ENCODE results near the gene CDKL1.
"Not testable (repeated sequence)": the region's sequence is repeated elsewhere in the genome, so short reads cannot be mapped to it uniquely, and the experiment has no call there.

Gene CDKL1

GRCh38 chr14:50366115-50366514, 30.6 kb downstream of the CDKL1 start:
- Histone ChIP-seq H3K27me3 (ENCODE audit: control insufficient read depth in 1 of 2, insufficient read depth in 1 of 2, low read length in 2 of 2) (no peaks in the 10 kb centered on the region), H3K9me3 (ENCODE audit: control insufficient read depth, low read length) (no peaks in the 10 kb centered on the region), H3K14ac (ENCODE audit: low read length in 2 of 2) (no peak overlapping the region), H3K27ac (ENCODE audit: low read length, poor library complexity, severe bottlenecking) (no peak overlapping the region), H3K23ac (ENCODE audit: low read length in 2 of 2) (no peak overlapping the region), H3K79me1 (replicated peaks; ENCODE audit: low read length, poor library complexity, severe bottlenecking) (no peaks in the 10 kb centered on the region), H2BK5ac (ENCODE audit: low read depth, low read length, poor library complexity, severe bottlenecking) (no peak overlapping the region), H2AFZ (ENCODE audit: low read depth, low read length) (no peak overlapping the region), H4K91ac (ENCODE audit: low read length) (no peak overlapping the region), H3K36me3 (ENCODE audit: control insufficient read depth in 1 of 2, insufficient read depth in 2 of 2, low read depth in 1 of 2, low read length in 2 of 2) (peaks cover 0 to 3% of the 10 kb centered on the region in 2 experiments), H3K4me3 (ENCODE audit: insufficient read depth in 1 of 2, low read depth in 1 of 2, low read length in 2 of 2) (no peak overlapping the region), H2AK5ac (ENCODE audit: low read length, severe bottlenecking) (no peak overlapping the region), H3K4me1 (ENCODE audit: control insufficient read depth, insufficient read depth, low read depth, low read length) (peaks cover 2% of the 10 kb centered on the region), H2BK120ac (ENCODE audit: low read depth, low read length) (no peak overlapping the region), H2BK12ac (ENCODE audit: low read length in 2 of 2) (no peak overlapping the region), H3K9ac (ENCODE audit: low read length) (no peak overlapping the region), H4K8ac (ENCODE audit: low read length) (no peak overlapping the region), H3K4ac (ENCODE audit: low read depth in 1 of 2, low read length in 2 of 2) (no peak overlapping the region), H2BK15ac (ENCODE audit: low read depth, poor library complexity, severe bottlenecking) (no peak overlapping the region), H3K18ac (ENCODE audit: low read depth in 1 of 2, low read length in 2 of 2) (peak overlapping the region in 1 of 2 experiments; percentile 2), H3K4me2 (ENCODE audit: low read length, poor library complexity, severe bottlenecking) (no peak overlapping the region)
- no peak for DNase-seq
- 89% methylated on average over 3 of the region's 3 CpGs for WGBS

GRCh38 chr14:50365572-50365971, 31.1 kb downstream of the CDKL1 start:
- H2BK120ac ChIP-seq (ENCODE audit: low read depth, low read length); H2BK12ac ChIP-seq (ENCODE audit: low read length in 2 of 2); H2AFZ ChIP-seq (ENCODE audit: low read depth, low read length); H3K9ac ChIP-seq (ENCODE audit: low read length); H3K9me3 ChIP-seq (ENCODE audit: control insufficient read depth, low read length); H3K27ac ChIP-seq (ENCODE audit: low read length, poor library complexity, severe bottlenecking); H2BK5ac ChIP-seq (ENCODE audit: low read depth, low read length, poor library complexity, severe bottlenecking); H3K4me2 ChIP-seq (ENCODE audit: low read length, poor library complexity, severe bottlenecking); H3K4me3 ChIP-seq (ENCODE audit: insufficient read depth in 1 of 2, low read depth in 1 of 2, low read length in 2 of 2); H3K4me1 ChIP-seq (ENCODE audit: control insufficient read depth, insufficient read depth, low read depth, low read length); H3K79me1 ChIP-seq (replicated peaks; ENCODE audit: low read length, poor library complexity, severe bottlenecking); DNase-seq; H3K14ac ChIP-seq (ENCODE audit: low read length in 2 of 2); H4K8ac ChIP-seq (ENCODE audit: low read length); H3K23ac ChIP-seq (ENCODE audit: low read length in 2 of 2); H3K36me3 ChIP-seq (ENCODE audit: control insufficient read depth in 1 of 2, insufficient read depth in 2 of 2, low read depth in 1 of 2, low read length in 2 of 2); H3K18ac ChIP-seq (ENCODE audit: low read depth in 1 of 2, low read length in 2 of 2); H3K27me3 ChIP-seq (ENCODE audit: control insufficient read depth in 1 of 2, insufficient read depth in 1 of 2, low read length in 2 of 2); H2AK5ac ChIP-seq (ENCODE audit: low read length, severe bottlenecking); H4K91ac ChIP-seq (ENCODE audit: low read length); H3K4ac ChIP-seq (ENCODE audit: low read depth in 1 of 2, low read length in 2 of 2); H2BK15ac ChIP-seq (ENCODE audit: low read depth, poor library complexity, severe bottlenecking): not testable (repeated sequence)
- 97% methylated on average over 6 of the region's 7 CpGs for WGBS

DNA sequence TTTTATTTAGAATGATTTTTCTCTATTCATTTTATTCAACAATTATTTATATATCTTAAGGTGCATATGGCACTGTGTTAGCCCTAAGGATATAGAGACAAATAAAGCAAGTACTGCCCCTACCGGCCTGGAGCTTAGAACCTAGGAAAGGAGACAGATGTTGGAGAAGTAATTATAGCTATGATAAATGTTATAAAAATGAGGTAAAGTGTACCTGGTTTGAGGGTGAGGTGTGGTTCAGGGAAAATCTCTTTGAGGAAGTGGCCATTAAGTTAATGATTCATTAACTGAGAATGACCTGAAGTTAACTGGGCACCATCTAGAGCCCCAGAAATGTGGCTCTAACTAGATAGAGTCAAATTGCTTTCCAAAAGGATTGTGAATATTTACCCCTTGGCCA, 31.9 kb downstream of the CDKL1 start:
- Histone ChIP-seq H2BK12ac (ENCODE audit: low read length in 2 of 2) (no peak overlapping the region), H3K27me3 (ENCODE audit: control insufficient read depth in 1 of 2, insufficient read depth in 1 of 2, low read length in 2 of 2) (no peaks in the 10 kb centered on the region), H3K18ac (ENCODE audit: low read depth in 1 of 2, low read length in 2 of 2) (no peak overlapping the region), H2BK15ac (ENCODE audit: low read depth, poor library complexity, severe bottlenecking) (no peak overlapping the region), H3K36me3 (ENCODE audit: control insufficient read depth in 1 of 2, insufficient read depth in 2 of 2, low read depth in 1 of 2, low read length in 2 of 2) (peaks cover 0 to 3% of the 10 kb centered on the region in 2 experiments), H3K4ac (ENCODE audit: low read depth in 1 of 2, low read length in 2 of 2) (no peak overlapping the region), H3K27ac (ENCODE audit: low read length, poor library complexity, severe bottlenecking) (no peak overlapping the region), H2AFZ (ENCODE audit: low read depth, low read length) (no peak overlapping the region), H3K79me1 (replicated peaks; ENCODE audit: low read length, poor library complexity, severe bottlenecking) (no peaks in the 10 kb centered on the region), H2BK120ac (ENCODE audit: low read depth, low read length) (no peak overlapping the region), H3K4me1 (ENCODE audit: control insufficient read depth, insufficient read depth, low read depth, low read length) (peaks cover 2% of the 10 kb centered on the region), H2BK5ac (ENCODE audit: low read depth, low read length, poor library complexity, severe bottlenecking) (no peak overlapping the region), H3K4me3 (ENCODE audit: insufficient read depth in 1 of 2, low read depth in 1 of 2, low read length in 2 of 2) (no peak overlapping the region), H4K8ac (ENCODE audit: low read length) (no peak overlapping the region), H4K91ac (ENCODE audit: low read length) (no peak overlapping the region), H3K14ac (ENCODE audit: low read length in 2 of 2) (no peak overlapping the region), H3K4me2 (ENCODE audit: low read length, poor library complexity, severe bottlenecking) (no peak overlapping the region), H3K9ac (ENCODE audit: low read length) (no peak overlapping the region), H3K23ac (ENCODE audit: low read length in 2 of 2) (no peak overlapping the region), H3K9me3 (ENCODE audit: control insufficient read depth, low read length) (no peaks in the 10 kb centered on the region), H2AK5ac (ENCODE audit: low read length, severe bottlenecking) (no peak overlapping the region)
- 98% methylated on average over 1 of the region's 1 CpG for WGBS
- no peak for DNase-seq

DNA sequence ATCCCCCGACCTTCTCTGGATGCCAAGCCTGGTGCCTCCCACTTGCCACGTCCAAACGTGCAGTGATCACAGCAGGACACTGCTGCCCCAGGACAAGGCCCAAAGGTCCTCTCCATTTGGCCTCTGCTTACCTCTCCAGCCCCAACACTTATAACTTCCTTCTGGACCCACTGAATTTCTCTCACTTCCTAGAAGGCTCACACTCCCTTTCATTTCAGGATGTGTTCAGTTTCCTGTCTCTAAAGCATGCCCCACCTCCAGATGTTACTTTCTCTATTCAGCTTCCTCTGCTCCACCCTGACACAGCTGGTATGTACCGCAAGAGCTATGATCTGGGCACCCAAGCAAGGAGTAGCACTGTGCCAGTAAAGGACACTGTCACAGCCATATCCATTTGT, 33.0 kb downstream of the CDKL1 start:
- peak overlapping the region; percentile 2 for H3K27ac ChIP-seq (ENCODE audit: low read length, poor library complexity, severe bottlenecking)
- H2AFZ ChIP-seq (ENCODE audit: low read depth, low read length), result no peak overlapping the region
- H3K4me3 ChIP-seq (ENCODE audit: insufficient read depth in 1 of 2, low read depth in 1 of 2, low read length in 2 of 2), result peak overlapping the region in 1 of 2 experiments; percentile 73
- H2BK120ac ChIP-seq (ENCODE audit: low read depth, low read length), result no peak overlapping the region
- peak overlapping the region; percentile 23 for H4K91ac ChIP-seq (ENCODE audit: low read length)
- H3K4me2 ChIP-seq (ENCODE audit: low read length, poor library complexity, severe bottlenecking), result no peak overlapping the region
- H3K18ac ChIP-seq (ENCODE audit: low read depth in 1 of 2, low read length in 2 of 2), result peak overlapping the region; percentile 50 to 54
- H4K8ac ChIP-seq (ENCODE audit: low read length), result peak overlapping the region; percentile 86
- H3K9ac ChIP-seq (ENCODE audit: low read length), result peak overlapping the region; percentile 66
- H3K36me3 ChIP-seq (ENCODE audit: control insufficient read depth in 1 of 2, insufficient read depth in 2 of 2, low read depth in 1 of 2, low read length in 2 of 2), result peaks cover 0 to 3% of the 10 kb centered on the region in 2 experiments
- H3K9me3 ChIP-seq (ENCODE audit: control insufficient read depth, low read length), result no peaks in the 10 kb centered on the region
- H2BK15ac ChIP-seq (ENCODE audit: low read depth, poor library complexity, severe bottlenecking), result no peak overlapping the region
- no peaks in the 10 kb centered on the region for H3K79me1 ChIP-seq (replicated peaks; ENCODE audit: low read length, poor library complexity, severe bottlenecking)
- H3K14ac ChIP-seq (ENCODE audit: low read length in 2 of 2), result no peak overlapping the region
- DNase-seq, result peak; percentile 12
- WGBS, result 87% methylated on average over 4 of the region's 4 CpGs
- no peaks in the 10 kb centered on the region for H3K27me3 ChIP-seq (ENCODE audit: control insufficient read depth in 1 of 2, insufficient read depth in 1 of 2, low read length in 2 of 2)
- no peak overlapping the region for H2BK5ac ChIP-seq (ENCODE audit: low read depth, low read length, poor library complexity, severe bottlenecking)
- no peak overlapping the region for H2BK12ac ChIP-seq (ENCODE audit: low read length in 2 of 2)
- H3K4me1 ChIP-seq (ENCODE audit: control insufficient read depth, insufficient read depth, low read depth, low read length), result peaks cover 2% of the 10 kb centered on the region
- H3K23ac ChIP-seq (ENCODE audit: low read length in 2 of 2), result no peak overlapping the region
- H2AK5ac ChIP-seq (ENCODE audit: low read length, severe bottlenecking), result no peak overlapping the region
- H3K4ac ChIP-seq (ENCODE audit: low read depth in 1 of 2, low read length in 2 of 2), result no peak overlapping the region
